Suprapubic skin (tissue), 3 donors: ENCODE data around the gene HACD4.

Source experiments
- CTCF ChIP-seq, 2 donors: fragments of 200-600 bp in 1 of 2; fragments of 450-650 bp in 1 of 2; sonication (generic) in 1 of 2; IDR thresholded peaks; one replicate each; pipeline ENCODE4 v1.5.1; 2016 to 2019; ENCODE audit warnings: antibody characterized with exemption in 2 of 2, mild to moderate bottlenecking in 1 of 2, moderate library complexity in 1 of 2
- POLR2A ChIP-seq, 2 donors: fragments of 450-650 bp; IDR thresholded peaks; one replicate each; pipeline ENCODE4 v1.6.1; 2017; ENCODE audit warnings: antibody characterized with exemption in 2 of 2, mild to moderate bottlenecking in 2 of 2, moderate library complexity in 2 of 2

DNA sequence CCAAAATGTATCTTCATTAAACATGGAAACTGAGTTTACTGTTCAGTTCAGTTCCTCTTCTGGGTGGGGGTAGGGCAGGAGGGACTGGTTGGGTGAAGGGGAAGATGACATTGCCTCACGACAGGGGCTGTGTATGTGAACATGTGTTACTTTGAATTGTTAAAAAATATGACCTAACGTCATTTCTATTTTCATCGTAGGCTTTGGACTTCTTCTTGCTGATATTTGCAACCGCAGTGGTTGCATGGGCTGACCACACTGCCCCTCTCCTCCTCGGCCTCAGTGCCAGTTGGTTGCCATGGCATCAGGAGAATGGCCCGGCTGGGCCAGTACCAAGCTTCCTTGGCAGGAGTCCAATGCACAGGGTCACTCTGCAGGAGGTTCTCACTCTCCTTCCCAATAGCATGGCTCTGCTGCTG lies 41.5 kb downstream of the HACD4 start:
- no peak for TF ChIP-seq CTCF (IDR thresholded peaks at IDR 0.05)
- TF ChIP-seq POLR2A (IDR thresholded peaks at IDR 0.05), result no peak
